ENCODE measurements around the gene HTR7.
"Not testable (repeated sequence)": the region's sequence is repeated elsewhere in the genome, so short reads cannot be mapped to it uniquely, and the experiment has no call there.

The HTR7 gene

DNA sequence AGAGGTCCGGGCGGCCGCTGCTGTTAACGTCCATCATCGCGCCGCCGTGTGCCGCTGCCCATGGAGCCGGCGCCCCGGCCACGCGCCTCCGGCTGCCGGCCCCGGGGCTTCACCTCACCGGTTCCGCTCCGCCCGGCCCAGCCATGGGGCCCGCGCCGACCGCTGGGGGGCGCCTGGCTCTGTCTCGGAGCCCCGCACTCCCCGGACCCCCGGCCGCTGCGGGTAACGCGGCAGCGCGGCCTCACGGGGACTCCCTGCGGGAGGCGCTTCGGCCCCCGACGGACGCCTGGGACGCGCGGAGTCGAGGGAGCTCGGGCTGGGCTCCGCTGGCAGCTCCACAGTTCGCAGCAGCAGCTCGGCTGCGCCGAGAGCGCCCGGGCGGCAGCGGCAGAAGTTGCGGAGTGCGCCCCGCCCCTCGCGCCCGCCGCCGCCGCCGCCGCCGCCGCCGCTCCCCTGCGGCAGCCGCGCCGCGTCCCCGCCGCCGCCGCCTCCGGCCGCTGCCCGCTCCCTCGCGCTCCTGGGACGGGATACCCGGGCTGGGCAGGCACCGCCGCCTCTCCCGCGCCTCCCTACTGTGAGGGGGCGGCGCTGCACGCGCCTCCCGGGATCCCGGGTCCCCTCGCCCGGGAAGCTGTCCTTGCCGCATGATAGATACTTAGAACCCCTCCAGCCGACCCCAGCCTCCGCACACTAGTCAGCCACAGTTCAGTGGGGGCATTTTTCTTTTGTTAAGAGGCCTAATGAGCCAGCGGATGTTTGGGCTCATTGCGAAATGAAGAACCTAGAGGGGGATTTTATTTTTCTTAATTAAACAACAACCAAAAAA is at the start of gene HTR7:
Gene HTR7, minus strand, starts transcription at position 405 of the 826 bp plus-strand sequence. Its CDS starts 368 bp downstream, at position 37.
- peak; percentile 44 for DNase-seq (ENCODE audit: low read depth)

DNA sequence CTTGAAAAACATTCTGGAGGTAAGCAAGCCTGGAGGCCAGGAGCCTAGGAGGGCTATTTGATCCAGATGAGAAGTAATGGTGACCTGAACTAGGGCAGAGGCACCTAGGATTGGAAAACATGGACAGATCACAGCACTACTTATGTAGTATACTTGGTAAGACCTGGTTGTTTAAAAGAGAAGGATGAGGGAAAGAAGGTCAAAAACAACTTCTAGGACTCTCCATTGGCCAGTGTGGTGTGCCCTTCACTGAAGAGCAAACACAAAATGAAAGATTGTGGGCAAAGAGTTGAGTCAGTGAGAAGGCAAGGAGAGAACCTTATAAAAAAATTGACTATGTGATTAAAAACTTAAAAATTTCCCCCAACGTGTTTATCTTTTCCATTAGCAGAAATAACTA is 48.8 kb upstream of the HTR7 start:
- DNase-seq (ENCODE audit: low read depth) = no peak

DNA sequence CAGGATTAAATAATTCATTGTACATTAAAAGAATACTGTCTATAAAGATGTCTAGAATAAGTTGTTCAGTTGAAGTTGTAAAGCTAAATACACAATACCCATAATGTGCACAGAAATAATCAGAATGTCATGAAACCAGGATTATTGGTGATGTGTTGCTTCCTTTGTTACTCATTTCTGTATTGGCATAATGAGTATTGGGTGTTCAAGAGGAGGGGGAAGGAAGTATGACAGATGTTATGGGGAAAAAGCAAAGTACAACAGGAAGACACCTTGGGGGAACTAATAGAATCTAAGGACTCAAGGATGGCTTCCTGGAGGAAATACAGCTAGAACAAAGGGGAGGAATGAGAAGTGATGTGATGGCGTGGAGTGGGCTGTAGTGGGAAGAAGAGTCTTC is 48.1 kb upstream of the HTR7 start:
- no peak for DNase-seq (ENCODE audit: low read depth)

GRCh38 chr10:90896916-90897315 is 39.1 kb upstream of the HTR7 start:
- not testable (repeated sequence) for DNase-seq (ENCODE audit: low read depth)

DNA sequence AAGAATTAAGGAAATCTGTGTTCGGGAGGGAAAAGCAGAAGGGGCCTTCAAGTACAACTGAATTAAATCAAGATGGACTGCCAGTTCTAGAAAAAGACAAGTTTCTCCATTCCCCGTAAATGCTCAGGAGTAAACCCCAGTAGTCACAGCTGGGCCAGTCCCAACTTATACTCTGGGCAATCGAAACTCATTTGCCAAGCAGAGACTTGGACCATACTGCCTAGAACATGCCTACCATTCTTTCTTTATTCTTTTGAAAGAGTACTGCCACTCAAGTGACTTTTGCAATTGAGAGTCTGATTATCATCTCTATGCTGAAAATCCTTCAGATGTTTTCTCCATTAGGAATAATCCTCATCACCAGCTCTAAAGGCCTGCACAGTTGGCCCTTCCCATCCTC is 35.4 kb upstream of the HTR7 start:
- DNase-seq (ENCODE audit: low read depth) = no peak

DNA sequence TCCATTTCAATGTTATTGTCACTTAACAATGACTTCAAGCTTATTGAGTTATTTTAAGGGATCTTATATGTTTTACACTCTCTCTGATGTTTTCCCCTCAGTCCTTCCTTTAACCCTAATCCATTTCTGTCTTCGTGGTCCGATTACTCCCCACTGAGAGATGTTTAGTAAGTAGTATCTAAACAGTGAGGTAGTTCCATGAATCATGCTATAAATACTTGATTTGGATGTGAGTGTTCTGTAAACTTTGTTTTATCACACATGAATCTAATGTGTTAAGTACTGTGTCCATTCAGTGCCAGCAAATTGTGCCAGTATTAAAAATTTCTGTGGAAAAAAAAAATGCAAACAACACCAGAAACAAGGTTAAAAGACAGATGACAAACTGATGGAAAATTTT is 32.5 kb upstream of the HTR7 start:
- DNase-seq (ENCODE audit: low read depth) = no peak

GRCh38 chr10:90889636-90890035 is 31.8 kb upstream of the HTR7 start:
- DNase-seq (ENCODE audit: low read depth) = no peak

- DNase-seq (ENCODE audit: low read depth) = no peak
Measured at GRCh38 chr10:90888387-90888786, 30.5 kb upstream of the HTR7 start.

DNA sequence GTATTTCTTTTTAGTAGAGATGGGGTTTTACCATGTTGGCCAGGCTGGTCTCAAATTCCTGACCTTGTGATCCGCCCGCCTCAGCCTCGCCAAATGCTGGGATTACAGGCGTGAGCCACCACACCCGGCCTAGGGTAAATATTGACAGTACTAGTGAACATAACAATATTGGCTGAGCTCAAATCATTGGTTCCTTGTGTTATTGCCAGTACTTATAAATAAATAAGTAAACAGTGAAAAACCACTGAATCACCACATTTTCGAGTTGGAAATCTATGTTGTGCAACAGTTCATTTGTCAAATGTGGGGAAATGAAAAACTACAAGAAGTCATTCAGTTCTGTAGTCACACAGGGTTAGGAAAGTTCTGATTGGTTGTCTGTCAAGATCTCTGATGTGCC is 29.7 kb upstream of the HTR7 start:
- DNase-seq (ENCODE audit: low read depth) = no peak

- no peak for DNase-seq (ENCODE audit: low read depth)
Measured at GRCh38 chr10:90885176-90885575, 27.3 kb upstream of the HTR7 start.

- DNase-seq (ENCODE audit: low read depth) = no peak
Measured at GRCh38 chr10:90884431-90884830, 26.6 kb upstream of the HTR7 start.

GRCh38 chr10:90880059-90880719 is 22.4 kb upstream of the HTR7 start:
- DNase-seq (ENCODE audit: low read depth) = not testable (repeated sequence)

DNA sequence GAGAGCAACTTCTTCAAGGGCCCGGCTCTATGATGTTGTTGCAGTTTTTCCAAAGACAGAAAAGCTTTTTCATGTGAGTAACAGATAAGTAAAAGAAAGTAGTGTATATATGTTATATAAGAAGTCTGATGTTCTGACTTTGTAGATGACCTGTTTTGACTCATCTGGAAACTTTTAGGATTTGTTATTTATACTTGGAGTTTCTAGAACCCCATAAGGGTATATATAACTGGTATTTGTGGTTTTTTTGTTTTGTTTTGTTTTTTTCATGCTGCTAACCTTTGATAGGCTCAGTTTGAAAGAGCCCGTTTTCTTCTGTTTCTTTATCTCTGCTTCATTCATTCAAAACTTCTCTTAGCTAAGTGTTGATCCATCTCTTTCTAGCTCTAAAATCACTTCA is 21.2 kb upstream of the HTR7 start:
- DNase-seq (ENCODE audit: low read depth) = no peak

GRCh38 chr10:90872648-90873020 is 14.8 kb upstream of the HTR7 start:
- DNase-seq (ENCODE audit: low read depth) = no peak

GRCh38 chr10:90871766-90872647 is 14.2 kb upstream of the HTR7 start, which contains the start of gene RPP30:
Gene RPP30 (plus strand): TSS chr10:90871974. CDS start chr10:90871987, 13 bp downstream.
- peak; percentile 78 for DNase-seq (ENCODE audit: low read depth)

DNA sequence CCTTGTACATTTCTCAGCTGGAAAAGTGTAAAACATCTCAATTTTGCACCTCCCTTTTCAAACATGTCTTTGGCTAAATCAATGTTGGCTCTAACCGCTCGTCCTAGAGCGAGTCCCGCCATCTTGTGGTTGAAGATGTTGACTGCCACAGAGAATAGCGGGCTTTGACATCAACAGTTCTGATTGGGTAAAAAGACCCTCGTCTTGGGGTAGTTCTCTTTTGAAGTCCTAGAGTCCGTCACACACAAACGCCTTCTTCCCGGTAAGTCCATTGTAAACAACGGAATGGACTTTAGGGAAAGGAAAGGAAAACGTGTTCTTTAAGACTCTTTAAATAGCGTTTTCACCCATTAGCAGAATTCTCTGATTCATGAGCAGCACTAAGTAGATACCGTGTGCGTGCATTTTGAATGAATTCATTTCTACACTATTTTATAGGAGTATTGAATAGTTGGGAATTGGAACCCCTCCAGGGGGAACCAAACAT is 13.5 kb upstream of the HTR7 start:
- peak; percentile 30 for DNase-seq (ENCODE audit: low read depth)

GRCh38 chr10:90866050-90866598 is 8.3 kb upstream of the HTR7 start:
- DNase-seq (ENCODE audit: low read depth) = no peak

GRCh38 chr10:90865401-90865800 is 7.6 kb upstream of the HTR7 start:
- no peak for DNase-seq (ENCODE audit: low read depth)

GRCh38 chr10:90862908-90863514 is 5.2 kb upstream of the HTR7 start:
- DNase-seq (ENCODE audit: low read depth) = no peak

- no peak for DNase-seq (ENCODE audit: low read depth)
Measured at GRCh38 chr10:90860790-90861189, 3.0 kb upstream of the HTR7 start.

GRCh38 chr10:90859321-90859751 is 1.5 kb upstream of the HTR7 start:
- DNase-seq (ENCODE audit: low read depth) = no peak

All from activated T-cell treated with anti-CD3 and anti-CD28 coated beads for 24 hours (primary cell).